Lower leg skin (tissue), 3 donors: ENCODE data around the gene RYR2.

ENCODE experiments used
- POLR2A ChIP-seq, 2 donors: fragments of 450-650 bp; IDR thresholded peaks; one replicate each; pipeline ENCODE4 v1.6.1; 2016 to 2017; ENCODE audit warnings: antibody characterized with exemption in 2 of 2, mild to moderate bottlenecking in 1 of 2, moderate library complexity in 1 of 2
- TF ChIP-seq, protein P1 (sequence below), 3 donors: fragments of 450-650 bp; IDR thresholded peaks; one replicate each; pipeline ENCODE4 v1.5.1; 2016; ENCODE audit warnings: antibody characterized with exemption in 3 of 3, mild to moderate bottlenecking in 3 of 3, moderate library complexity in 2 of 3

DNA sequence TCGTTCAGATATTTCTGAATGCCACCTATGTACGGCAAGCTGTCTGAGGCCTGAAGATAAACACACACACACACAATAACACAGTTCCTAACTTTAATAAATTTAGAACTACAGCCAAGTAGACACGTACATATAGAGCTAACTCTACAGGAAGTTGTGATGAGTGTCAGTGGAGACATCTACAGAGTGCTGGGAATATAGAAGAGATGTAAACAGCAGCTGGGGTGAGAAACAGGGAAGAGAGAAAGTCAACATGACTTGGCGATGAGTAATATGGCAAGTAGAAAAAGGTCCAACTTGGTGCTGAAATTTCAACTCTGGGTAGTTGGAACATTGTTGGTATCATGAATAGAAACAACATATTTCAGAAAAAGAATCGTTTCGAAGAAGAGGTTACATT is 642.3 kb downstream of the RYR2 start:
- no peak for TF ChIP-seq POLR2A (IDR thresholded peaks at IDR 0.05)
- TF ChIP-seq, protein P1, sequence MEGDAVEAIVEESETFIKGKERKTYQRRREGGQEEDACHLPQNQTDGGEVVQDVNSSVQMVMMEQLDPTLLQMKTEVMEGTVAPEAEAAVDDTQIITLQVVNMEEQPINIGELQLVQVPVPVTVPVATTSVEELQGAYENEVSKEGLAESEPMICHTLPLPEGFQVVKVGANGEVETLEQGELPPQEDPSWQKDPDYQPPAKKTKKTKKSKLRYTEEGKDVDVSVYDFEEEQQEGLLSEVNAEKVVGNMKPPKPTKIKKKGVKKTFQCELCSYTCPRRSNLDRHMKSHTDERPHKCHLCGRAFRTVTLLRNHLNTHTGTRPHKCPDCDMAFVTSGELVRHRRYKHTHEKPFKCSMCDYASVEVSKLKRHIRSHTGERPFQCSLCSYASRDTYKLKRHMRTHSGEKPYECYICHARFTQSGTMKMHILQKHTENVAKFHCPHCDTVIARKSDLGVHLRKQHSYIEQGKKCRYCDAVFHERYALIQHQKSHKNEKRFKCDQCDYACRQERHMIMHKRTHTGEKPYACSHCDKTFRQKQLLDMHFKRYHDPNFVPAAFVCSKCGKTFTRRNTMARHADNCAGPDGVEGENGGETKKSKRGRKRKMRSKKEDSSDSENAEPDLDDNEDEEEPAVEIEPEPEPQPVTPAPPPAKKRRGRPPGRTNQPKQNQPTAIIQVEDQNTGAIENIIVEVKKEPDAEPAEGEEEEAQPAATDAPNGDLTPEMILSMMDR (IDR thresholded peaks at IDR 0.05) = no peak
